ENCODE results near the gene ZC3H7B.

- TF ChIP-seq, protein P1, sequence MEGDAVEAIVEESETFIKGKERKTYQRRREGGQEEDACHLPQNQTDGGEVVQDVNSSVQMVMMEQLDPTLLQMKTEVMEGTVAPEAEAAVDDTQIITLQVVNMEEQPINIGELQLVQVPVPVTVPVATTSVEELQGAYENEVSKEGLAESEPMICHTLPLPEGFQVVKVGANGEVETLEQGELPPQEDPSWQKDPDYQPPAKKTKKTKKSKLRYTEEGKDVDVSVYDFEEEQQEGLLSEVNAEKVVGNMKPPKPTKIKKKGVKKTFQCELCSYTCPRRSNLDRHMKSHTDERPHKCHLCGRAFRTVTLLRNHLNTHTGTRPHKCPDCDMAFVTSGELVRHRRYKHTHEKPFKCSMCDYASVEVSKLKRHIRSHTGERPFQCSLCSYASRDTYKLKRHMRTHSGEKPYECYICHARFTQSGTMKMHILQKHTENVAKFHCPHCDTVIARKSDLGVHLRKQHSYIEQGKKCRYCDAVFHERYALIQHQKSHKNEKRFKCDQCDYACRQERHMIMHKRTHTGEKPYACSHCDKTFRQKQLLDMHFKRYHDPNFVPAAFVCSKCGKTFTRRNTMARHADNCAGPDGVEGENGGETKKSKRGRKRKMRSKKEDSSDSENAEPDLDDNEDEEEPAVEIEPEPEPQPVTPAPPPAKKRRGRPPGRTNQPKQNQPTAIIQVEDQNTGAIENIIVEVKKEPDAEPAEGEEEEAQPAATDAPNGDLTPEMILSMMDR (conservative IDR thresholded peaks at IDR 0.05; ENCODE audit: low read depth, low read length): no peak
- TF ChIP-seq EZH2 (IDR thresholded peaks at IDR 0.05; ENCODE audit: low read length, unreplicated experiment): no peak
Measured at GRCh38 chr22:41394012-41394356, 92.7 kb downstream of the ZC3H7B start.
